DOHH2 (cell line): Measurements from ENCODE around the gene UBXN2A.

Experiments
- H3F3A ChIP-seq: fragments of 200-600 bp; sonication (generic), shearing (Covaris generic); 2 replicates; pipeline ENCODE4 v1.6.0; 2016; ENCODE audit warnings: antibody characterized with exemption, mild to moderate bottlenecking; ENCODE audit not compliant: control insufficient read depth, insufficient read depth
- H3K27ac ChIP-seq: fragments of 200-600 bp; sonication (generic); 2 replicates; pipeline ENCODE4 v1.5.1; 2014; ENCODE audit warnings: low read depth, mild to moderate bottlenecking, low read length, moderate library complexity
- H3K27me3 ChIP-seq: fragments of 200-600 bp; sonication (generic); 2 replicates; pipeline ENCODE4 v1.6.1; 2014; ENCODE audit warnings: mild to moderate bottlenecking, low read length, mixed read lengths; ENCODE audit not compliant: control insufficient read depth
- H3K36me3 ChIP-seq: fragments of 200-600 bp; sonication (generic); 2 replicates; pipeline ENCODE4 v1.6.1; 2014; ENCODE audit warnings: mild to moderate bottlenecking, low read length, moderate library complexity, mixed read lengths; ENCODE audit not compliant: control insufficient read depth
- H3K4me1 ChIP-seq: fragments of 200-600 bp; sonication (generic); 2 replicates; pipeline ENCODE4 v1.6.1; 2014; ENCODE audit warnings: mild to moderate bottlenecking, low read length, mixed read lengths; ENCODE audit not compliant: control insufficient read depth
- H3K4me2 ChIP-seq: fragments of 200-600 bp; sonication (generic); 2 replicates; pipeline ENCODE4 v1.6.0; 2014; ENCODE audit warnings: mild to moderate bottlenecking, low read length, moderate library complexity
- H3K4me3 ChIP-seq: fragments of 200-600 bp; sonication (generic); 2 replicates; pipeline ENCODE4 v1.5.1; 2014; ENCODE audit warnings: mild to moderate bottlenecking, low read length, mixed read lengths
- H3K79me2 ChIP-seq: fragments of 200-600 bp; sonication (generic); 2 replicates; pipeline ENCODE4 v1.6.1; 2014; ENCODE audit warnings: mild to moderate bottlenecking, low read length, mixed read lengths; ENCODE audit not compliant: control insufficient read depth
- H3K9me2 ChIP-seq: fragments of 200-600 bp; sonication (generic); replicated peaks from 2 replicates; pipeline ENCODE4 v1.6.1; 2014; ENCODE audit warnings: mild to moderate bottlenecking, low read length, mixed read lengths; ENCODE audit not compliant: control insufficient read depth
- H3K9me3 ChIP-seq: fragments of 200-600 bp; sonication (generic); 2 replicates; pipeline ENCODE4 v1.6.1; 2014; ENCODE audit warnings: antibody characterized with exemption, low read length, mixed read lengths; ENCODE audit not compliant: control insufficient read depth, insufficient read depth
- H4K20me1 ChIP-seq: fragments of 200-600 bp; sonication (generic); 2 replicates; pipeline ENCODE4 v1.6.0; 2014; ENCODE audit warnings: low read depth, mild to moderate bottlenecking, antibody characterized with exemption, low read length, moderate library complexity; ENCODE audit not compliant: control insufficient read depth, insufficient read depth
- CTCF ChIP-seq: fragments of 200-600 bp; sonication (generic); IDR thresholded peaks from one replicate; pipeline ENCODE4 v1.5.1; 2014; ENCODE audit warnings: antibody characterized with exemption, mild to moderate bottlenecking, low read depth, low read length; ENCODE audit not compliant: poor library complexity, severe bottlenecking
- EZH2phosphoT487 ChIP-seq: fragments of 200-600 bp; sonication (generic); IDR thresholded peaks from 2 replicates; pipeline ENCODE4 v1.6.1; 2017; ENCODE audit warnings: borderline replicate concordance, mild to moderate bottlenecking, antibody characterized with exemption, low read length, moderate library complexity, mixed read lengths

The UBXN2A gene

GRCh38 chr2:24017711-24018110, 77.4 kb downstream of the UBXN2A start:
- no peaks in the 10 kb centered on the region for H3K36me3 ChIP-seq
- H3K79me2 ChIP-seq: no peaks in the 10 kb centered on the region
- no peak overlapping the region for H3K27ac ChIP-seq
- no peaks in the 10 kb centered on the region for H3K9me3 ChIP-seq
- H3F3A ChIP-seq: no peaks in the 10 kb centered on the region
- H3K27me3 ChIP-seq: no peaks in the 10 kb centered on the region
- H3K4me1 ChIP-seq: no peaks in the 10 kb centered on the region
- no peak overlapping the region for H3K4me3 ChIP-seq
- H3K4me2 ChIP-seq: no peak overlapping the region
- H4K20me1 ChIP-seq: no peaks in the 10 kb centered on the region
- TF ChIP-seq EZH2phosphoT487: no peak
- TF ChIP-seq CTCF: no peak
- no peaks in the 10 kb centered on the region for H3K9me2 ChIP-seq

DNA sequence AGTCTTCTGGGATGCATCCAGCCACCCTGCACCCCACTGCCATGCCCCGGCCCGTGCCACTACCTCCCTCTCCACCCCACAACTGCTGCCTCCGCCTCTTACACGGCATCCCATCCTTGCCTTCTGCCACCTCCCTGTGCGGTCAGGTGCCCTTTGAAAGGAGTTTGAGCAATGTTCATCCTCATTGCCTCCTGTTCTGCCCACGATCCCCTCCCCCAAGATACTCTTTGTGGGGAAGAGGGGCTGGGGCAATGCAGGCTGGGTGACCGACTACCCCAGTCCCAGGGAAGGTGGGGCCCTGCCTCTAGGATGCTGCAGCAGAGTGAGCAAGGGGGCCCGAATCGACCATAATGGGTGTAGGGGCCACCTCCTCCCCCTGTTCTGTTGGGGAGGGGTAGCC, 78.0 kb downstream of the UBXN2A start:
- H4K20me1 ChIP-seq: no peaks in the 10 kb centered on the region
- H3K9me3 ChIP-seq: no peaks in the 10 kb centered on the region
- no peaks in the 10 kb centered on the region for H3K79me2 ChIP-seq
- no peak overlapping the region for H3K4me2 ChIP-seq
- no peaks in the 10 kb centered on the region for H3K4me1 ChIP-seq
- H3F3A ChIP-seq: no peaks in the 10 kb centered on the region
- H3K27ac ChIP-seq: no peak overlapping the region
- H3K4me3 ChIP-seq: no peak overlapping the region
- H3K27me3 ChIP-seq: no peaks in the 10 kb centered on the region
- TF ChIP-seq CTCF: no peak
- no peak for TF ChIP-seq EZH2phosphoT487
- no peaks in the 10 kb centered on the region for H3K9me2 ChIP-seq
- no peaks in the 10 kb centered on the region for H3K36me3 ChIP-seq

GRCh38 chr2:24019729-24020128, 79.5 kb downstream of the UBXN2A start:
- H3K27ac ChIP-seq: no peak overlapping the region
- H4K20me1 ChIP-seq: no peaks in the 10 kb centered on the region

More at GRCh38 chr2:24019729-24020128, 79.5 kb downstream of the UBXN2A start:
- H3K4me3 ChIP-seq: no peak overlapping the region
- no peaks in the 10 kb centered on the region for H3K27me3 ChIP-seq
- H3K9me2 ChIP-seq: no peaks in the 10 kb centered on the region
- H3K36me3 ChIP-seq: no peaks in the 10 kb centered on the region
- no peaks in the 10 kb centered on the region for H3F3A ChIP-seq
- no peaks in the 10 kb centered on the region for H3K9me3 ChIP-seq
- H3K4me1 ChIP-seq: no peaks in the 10 kb centered on the region
- H3K4me2 ChIP-seq: no peak overlapping the region
- H3K79me2 ChIP-seq: no peaks in the 10 kb centered on the region
- no peak for TF ChIP-seq CTCF
